CD4-positive, alpha-beta T cell treated with Interleukin-6 at 100 ng/mL for 8 hours (primary cell): ENCODE measurements around the gene OTOF.

Experiments used
- DNase-seq: peaks from one replicate; pipeline ENCODE4 v3.0.0-alpha.2; 2020; ENCODE audit warnings: mixed read lengths, low spot score

Gene OTOF

DNA sequence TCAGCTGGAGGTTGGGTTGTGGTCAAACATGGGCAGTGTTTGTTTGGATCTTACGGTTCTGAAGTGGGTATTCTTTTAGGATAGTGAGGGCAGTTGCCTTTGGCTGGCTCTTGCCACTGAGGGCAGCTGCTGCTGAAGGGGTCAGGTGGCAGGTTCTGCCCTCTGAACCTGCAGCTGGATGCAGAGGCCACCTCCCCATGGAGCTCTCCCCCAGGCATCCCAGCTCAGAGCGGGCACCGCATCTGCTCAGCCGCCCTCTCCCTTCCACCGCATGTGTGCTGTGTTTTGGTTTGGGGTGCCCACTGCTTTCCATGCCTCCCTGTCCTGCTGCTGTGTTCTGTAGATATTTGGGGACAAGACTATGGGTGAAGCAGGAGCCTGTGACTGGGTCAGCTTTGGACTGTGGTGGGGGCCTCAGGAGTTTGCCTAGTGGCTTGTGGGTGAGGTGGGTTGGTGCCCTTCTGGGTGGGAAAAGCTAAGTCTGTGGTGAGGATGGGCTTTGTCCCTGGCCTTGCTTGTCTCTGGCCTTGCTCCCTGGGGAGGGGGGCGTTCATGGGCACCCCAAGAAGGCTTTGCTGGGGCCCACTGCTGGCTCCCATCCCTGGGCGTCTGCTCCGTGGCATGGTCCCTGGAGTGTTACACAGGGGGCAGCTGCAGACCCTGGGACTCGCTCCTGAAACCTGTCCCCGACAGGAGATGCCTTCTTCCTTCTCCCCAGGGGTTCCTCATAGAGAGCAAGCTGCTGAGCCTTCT lies 28.5 kb downstream of the OTOF start:
- no peak for DNase-seq

DNA sequence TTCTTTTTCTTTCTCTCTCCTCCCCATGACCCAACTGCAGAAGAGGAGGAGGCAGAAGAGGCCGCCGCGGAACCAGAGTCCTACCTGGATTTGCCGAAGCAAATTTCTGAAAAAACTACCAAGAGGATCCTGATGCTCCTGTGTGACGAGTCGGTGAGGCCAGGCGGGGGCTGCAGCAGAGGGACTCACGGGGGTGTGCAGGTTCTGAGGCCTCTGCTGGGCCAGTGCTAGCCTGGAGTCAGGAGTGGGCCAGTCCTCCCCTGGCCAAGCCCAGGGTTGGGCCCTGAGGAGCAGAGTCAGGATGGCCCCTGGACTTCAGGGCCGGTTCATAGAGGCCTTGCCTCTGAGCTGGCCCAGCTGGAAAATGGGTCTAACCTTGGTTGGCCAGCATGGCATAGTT lies 29.3 kb downstream of the OTOF start:
- DNase-seq, result no peak

DNA sequence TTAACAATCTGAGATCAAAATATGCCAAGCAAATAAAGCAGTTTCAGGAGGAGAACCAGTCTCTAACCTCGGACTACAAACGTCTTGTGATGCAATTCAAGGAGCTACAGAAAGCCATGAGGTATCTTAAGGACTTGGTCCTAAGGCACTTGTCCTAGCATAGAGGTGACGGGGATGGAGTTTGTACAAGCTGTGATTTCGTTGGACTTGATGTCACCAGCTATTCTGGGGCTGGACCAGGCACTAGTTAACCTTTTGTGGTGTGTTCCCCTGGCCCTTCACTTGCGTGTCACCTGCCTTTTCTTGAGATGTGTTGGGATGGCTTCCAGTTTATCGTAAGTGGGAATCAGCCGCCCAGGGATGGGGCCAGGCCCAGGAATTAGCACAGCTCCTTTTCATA lies 33.7 kb downstream of the OTOF start:
- DNase-seq, result no peak

DNA sequence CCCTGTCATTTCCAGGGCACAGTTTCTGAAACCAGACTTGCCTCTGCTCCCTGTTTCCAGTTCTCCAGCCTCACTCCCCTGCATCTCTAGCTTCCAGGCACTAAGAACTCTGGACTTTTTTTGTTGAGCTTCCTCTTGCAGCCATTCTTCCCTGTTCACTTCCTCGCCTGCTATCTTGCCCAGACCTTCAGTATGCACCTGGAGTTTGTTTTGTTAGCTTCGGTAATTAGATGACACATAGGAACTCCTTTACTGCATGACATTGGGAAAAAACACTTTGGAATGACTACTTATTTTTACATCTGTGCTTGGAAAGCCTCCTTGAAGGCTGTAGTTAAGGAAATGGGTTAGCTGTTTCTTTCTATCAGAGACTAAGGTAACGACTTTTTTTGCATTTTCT lies 35.2 kb downstream of the OTOF start:
- DNase-seq, result no peak

DNA sequence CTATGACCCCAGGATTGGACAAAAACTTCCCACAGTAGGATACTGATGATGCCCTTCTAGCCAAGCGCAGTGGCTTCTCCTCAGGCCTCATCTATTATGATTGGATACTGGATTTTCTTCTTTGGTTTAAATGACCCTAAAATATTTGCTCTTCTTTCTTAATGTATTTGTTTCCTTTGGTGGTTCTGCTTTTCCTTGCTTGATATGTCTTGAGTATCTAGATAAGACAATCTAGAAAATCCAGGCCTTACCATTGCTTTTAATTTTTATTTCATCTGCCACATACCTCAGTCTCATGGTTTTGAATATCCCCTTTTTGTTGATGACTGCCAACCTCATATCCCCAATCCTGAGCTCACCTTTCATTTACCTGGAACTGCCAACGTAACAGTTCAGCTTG lies 35.6 kb downstream of the OTOF start:
- no peak for DNase-seq

GRCh38 chr2:26438926-26439325 lies 39.0 kb downstream of the OTOF start:
- no peak for DNase-seq

DNA sequence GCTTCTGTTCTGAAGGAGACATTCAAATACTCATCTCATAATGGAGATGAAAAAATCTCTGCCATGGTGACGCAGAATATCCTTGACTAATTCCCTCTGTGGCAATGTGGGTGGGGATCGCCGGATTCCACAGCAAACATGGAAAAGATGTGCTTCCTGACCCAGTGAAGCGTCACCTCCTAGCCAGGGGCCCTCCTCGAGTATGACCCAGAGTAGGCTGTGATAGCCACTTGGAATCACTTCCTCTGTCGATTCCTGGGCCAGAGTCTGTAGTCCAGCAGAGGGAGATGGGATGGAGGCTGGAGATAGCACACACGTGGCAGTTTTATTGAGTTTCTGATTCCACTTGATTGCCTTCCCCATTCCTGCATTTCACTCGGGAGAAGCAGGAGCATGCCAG lies 39.4 kb downstream of the OTOF start:
- DNase-seq, result no peak

- no peak for DNase-seq
Observed at GRCh38 chr2:26435106-26435505, 42.8 kb downstream of the OTOF start.

DNA sequence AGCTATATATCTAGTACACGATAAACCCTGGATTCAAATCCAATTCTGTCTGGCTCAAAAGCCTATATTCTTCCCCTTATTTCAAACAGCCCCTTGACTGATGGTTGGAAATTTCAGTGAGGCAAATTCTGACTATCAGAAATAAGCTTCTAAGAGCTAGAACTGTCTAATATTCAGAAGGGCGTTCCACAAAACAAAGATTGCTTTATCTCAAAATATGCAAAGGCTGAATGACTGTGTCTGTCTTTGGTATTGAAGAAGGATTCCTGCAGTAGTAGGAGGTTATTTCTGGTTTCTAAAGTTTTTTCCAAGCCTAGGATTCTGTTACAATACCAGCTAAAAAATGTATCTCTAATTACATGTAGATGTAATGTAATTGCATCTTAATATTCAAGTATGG lies 45.1 kb downstream of the OTOF start:
- no peak for DNase-seq

GRCh38 chr2:26432363-26432762 lies 45.6 kb downstream of the OTOF start:
- no peak for DNase-seq

DNA sequence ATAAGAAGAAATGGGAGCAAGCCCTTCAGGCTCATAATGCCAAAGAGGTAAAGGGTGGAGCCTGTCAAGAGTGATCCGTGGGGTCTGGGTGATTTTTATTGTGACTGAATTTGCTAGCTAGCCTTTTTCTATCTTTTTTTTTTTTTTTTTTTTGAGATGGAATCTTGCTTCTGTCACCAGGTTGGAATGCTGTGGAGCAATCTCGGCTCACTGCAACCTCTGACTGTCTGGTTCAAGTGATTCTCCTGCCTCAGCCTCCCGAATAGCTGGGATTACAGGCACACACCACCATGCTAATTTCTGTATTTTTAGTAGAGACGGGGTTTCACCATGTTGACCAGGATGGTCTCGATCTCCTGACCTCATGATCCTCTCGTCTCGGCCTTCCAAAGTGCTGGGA lies 47.1 kb downstream of the OTOF start:
- DNase-seq, result no peak

DNA sequence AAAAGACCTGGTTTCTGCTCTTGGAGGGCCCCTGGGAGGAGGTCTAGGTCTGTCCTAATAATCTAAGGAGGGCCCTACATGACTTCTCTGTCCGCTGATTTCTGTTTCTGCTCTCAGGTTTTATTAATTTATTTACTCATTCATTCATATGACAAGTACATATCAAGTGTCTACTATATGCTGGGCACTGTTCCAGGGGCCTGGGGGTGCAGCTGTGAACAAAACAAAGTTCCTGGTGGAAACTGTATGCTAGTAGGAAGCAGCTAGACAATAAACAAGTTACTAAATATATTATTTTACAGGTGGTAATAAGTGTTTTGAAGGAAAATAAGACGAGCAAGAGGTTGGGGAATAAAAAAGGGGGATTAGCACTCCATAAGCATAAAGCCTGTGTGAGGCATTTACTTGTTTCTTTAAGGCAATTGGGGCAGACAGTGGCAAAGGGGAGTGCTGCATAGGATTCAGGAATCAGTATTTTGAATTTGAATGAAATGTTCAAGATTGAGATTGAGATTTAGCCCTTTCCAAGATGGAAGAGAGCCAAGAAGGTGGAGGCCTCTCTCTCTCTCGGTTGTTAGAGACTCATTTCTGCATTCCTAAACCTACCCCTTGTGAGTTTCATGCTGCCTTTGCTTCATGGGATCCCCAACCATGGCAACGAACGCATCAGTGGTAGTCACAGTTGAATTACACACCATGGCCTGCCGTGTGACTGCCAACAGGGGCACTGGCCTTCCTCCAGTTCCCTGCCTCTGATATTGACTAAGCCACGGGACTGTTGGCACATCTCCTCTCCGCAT lies 47.9 kb downstream of the OTOF start:
- DNase-seq, result no peak

DNA sequence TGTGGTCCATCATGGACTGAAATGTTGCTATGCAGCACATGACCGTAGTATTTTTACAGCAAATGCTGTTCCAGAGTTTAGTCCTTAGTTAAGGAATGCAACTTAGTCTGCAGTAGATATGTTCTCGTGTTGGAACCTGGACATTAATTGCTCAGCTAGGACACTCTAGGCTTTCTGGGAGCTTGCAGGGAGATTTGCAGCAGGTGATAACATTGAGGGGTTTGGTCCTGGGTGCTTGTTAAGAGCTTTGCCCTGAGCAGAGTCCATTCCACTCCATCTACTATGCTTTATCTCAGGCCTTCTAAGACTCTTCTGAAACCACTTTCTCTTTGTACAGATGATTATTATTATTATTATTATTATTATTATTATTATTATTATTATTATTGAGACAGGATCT lies 49.1 kb downstream of the OTOF start:
- DNase-seq, result no peak

DNA sequence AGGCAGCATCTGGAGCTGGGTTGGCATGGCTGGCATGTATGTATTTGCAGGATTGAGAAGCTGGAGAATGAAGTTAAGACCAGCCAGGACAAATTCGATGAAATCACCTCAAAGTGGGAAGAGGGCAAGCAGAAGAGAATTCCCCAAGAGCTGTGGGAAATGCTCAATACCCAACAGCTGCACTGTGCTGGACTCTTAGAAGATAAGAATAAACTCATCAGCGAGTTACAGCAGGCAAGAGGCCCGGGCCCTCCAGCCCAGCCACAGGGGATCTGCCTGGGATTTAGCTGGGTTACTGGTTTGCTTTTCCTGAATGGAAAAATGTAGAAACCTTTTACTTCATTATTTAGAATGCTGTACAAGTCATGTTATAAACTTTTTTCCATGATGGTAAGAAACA lies 53.7 kb downstream of the OTOF start:
- no peak for DNase-seq

DNA sequence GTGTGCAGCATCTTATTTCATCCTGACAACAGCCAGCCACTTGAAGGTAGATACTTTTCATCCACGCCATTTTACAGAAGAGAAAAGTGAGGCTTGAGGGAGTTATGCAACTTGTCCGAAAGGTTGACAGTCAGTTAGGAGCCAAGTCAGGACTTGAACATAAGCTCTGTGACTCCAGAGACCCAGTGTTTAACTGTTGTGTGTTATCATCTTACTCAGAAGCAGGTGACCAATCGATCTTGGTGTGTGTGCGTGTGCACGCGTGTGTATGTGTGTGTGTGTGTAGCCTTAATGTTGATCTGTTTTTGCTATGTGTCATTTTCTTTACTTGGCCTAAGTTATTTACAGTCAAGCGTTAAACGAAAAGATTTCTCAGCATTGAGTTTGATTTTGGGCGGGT lies 54.2 kb downstream of the OTOF start:
- DNase-seq, result no peak

DNA sequence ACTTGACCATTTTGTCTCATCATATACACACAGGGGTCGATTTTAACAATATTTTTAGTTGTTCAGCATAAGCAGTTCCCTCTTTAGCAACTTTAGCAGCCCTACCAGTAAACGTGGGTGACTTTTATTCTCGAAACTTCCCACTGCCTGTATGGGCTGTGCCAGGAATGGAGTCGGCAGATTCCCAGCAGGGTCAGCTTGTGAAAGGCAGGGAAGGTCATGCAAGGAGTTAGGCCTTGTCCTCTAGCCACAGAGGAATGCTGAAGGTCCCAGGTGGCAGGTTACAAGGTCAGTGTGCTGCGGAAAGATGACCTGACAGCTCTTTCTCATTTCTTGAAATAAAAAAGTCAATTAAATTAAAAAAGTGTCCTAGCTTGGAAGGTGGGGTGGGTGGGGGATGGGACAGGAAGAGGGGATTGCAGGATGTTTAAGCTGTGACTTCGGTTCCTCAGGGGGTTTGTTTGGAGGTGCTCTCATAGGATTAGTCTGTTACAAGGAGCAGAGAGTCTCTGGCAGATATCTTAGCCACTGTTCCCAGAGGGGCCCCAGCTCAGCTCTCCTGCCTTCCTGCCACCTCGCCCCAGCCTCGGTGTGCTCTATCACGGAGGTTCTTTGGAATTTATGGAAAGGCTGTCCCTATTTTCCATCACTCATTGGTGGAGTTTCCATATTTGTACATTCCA lies 54.8 kb downstream of the OTOF start:
- DNase-seq, result no peak

DNA sequence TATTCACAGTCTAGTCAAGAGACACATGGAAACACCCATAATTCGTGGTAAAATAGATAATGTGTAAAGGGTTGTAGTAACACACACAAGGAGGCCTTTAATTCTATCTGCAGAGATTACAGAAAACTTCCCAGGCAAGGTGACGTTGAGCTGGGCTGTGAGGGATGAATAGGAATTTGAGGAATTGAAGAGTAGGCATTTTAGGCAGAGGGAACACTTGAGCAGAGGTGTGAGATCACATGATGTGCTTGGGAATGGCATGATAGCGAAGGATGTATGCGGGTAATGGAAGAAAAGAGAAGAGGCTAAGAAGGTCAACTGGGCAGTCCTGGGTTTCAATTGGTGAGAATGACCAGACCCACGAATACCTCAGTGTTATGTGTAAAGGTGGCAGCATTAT lies 56.0 kb downstream of the OTOF start:
- DNase-seq, result no peak

DNA sequence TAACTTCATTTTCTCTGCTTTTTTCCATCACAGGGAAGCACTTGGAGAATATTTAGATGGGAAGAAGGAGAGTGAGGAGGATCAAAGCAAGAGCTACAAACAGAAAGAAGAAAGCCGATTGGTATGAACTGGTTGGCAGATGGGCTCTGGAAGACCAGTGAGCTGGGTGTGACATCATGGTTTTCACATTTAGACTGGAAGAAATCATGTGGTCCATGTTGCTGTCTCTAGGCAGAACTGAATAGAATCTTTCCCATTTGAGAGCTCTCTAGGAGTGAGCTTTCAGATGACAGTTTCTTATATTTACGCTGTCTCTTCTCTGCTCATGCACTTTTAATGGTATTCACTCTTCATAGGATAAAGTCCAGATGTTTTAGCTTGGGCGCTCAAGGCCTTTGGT lies 63.6 kb downstream of the OTOF start:
- DNase-seq, result no peak

- no peak for DNase-seq
Observed at GRCh38 chr2:26412091-26412673, 65.7 kb downstream of the OTOF start.

DNA sequence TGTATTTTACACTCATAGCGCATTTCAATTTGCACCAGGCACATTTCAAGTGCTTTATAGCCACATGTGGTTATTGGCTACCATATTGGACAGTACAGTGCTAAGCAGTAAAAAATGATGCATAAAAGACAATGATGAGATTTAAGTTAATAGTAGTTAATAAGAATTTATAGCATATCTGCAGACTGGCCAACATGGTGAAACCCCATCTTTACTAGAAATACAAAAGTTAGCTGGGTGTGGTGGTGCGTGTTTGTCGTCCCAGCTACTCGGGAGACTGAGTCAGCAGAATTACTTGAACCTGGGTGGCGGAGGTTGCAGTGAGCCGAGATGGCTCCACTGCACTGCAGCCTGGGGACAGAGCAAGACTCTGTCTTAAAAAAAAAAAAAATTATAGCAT lies 66.5 kb downstream of the OTOF start:
- DNase-seq, result no peak

GRCh38 chr2:26410764-26411243 lies 67.1 kb downstream of the OTOF start:
- no peak for DNase-seq

GRCh38 chr2:26409785-26410184 lies 68.1 kb downstream of the OTOF start:
- no peak for DNase-seq

GRCh38 chr2:26407526-26407925 lies 70.4 kb downstream of the OTOF start:
- DNase-seq, result no peak
